GM21786 (cell line): ENCODE results near the gene ANKRD42.
A peak's percentile ranks its signal among the peaks of the same experiment; 100 is the strongest.
"Not testable (repeated sequence)": the region's sequence is repeated elsewhere in the genome, so short reads cannot be mapped to it uniquely, and the experiment has no call there.

Experiments used
- ATAC-seq: cut with Tn5 transposase; IDR thresholded peaks from one replicate; pipeline ENCODE4 v1.9.1; 2021; ENCODE audit not compliant: unreplicated experiment

ANKRD42 gene

DNA sequence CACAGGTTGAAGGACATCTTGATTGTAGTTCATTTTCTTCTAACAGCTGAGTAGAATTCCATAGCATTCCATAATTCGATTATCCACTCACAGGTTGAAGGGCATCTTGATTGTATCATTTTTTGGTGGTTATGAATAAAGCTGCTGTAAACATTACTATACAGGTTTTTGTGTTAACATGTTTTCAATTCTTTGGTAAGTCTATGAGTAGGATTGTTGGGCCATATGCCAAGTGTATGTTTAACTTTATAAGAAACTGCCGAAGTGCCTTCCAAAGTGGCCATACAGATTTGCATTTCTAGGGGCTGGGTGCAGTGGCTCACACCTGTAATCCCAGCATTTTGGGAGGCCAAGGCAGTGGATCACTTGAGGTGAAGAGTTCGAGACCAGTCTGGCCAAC is 44.6 kb downstream of the ANKRD42 start:
- ATAC-seq: no peak

DNA sequence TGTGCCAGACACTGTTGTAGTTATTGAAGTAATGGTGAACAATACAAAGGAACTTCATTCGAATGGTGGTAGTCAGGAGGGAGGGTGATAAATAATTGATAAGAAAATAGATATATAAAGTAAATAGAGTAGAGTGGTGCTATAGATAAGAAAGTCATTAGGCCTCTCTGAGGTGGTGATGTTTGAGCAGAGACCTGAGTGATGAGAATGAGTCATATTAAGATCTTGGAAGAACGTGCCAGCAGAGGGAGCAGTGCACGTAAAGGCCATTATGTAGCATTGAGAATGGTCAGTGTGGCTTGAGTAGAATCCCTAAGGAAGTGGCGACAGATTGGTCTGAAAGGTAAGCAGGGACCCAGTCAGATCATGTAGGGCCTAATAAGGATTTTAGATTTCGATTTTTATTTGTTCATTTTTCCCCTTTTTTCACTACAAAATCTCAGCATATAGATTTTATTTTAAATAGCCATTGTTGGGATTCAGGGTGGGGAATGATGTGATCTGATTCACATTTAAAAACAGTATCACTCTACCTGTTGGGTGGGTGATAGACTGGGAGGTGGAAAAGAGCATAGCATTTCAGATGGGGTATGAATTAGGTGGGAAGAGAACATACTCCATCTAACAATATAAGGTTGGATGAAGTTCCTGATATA is 47.9 kb downstream of the ANKRD42 start:
- ATAC-seq: peak; percentile 82

DNA sequence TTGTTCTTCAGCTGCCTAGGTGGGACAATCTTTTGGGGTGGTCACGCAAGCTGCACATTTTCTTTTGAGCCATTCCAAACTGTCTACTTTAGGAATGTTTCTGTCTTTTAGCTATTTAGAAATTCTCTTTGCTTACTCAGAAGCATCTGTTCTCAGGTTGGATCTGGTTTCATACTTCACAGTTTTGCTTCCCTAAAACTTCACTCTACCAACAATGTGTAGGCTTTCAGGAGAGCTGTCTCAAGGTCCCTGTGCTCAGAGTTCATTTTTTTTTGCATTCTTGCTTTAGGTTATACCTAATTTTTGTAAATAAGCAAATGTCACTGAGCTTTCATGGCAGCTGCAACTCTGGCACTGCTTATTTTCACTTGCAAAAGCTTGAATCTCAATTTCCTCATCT is 55.9 kb downstream of the ANKRD42 start:
- no peak for ATAC-seq

DNA sequence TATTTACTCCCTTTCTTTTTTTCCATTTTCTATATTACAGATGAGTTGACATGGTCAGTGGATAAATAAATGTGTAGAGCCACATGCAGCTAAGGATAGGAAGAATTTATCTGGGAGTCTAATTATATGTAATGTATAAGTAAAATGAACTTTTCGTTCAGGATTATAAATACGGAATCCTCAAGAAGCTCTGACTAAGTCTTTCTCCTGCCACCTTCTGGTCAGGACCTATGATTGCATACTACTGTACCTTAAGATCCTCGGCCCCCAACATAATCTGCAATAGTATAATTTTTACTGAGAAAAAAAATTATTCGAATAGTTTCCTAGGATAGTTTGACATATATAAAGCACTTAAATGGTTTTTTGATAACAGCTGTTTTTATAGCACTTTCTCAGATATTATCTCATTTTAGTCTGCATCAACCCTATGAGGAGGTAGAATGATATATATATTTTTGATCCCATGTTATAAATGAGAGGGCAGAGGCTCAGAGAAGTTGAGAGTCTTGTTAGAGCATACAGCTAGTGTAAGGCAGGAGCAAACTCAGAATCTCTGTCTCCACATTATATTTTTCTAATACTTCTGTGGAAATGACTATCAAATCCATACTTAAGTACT is 56.6 kb downstream of the ANKRD42 start:
- ATAC-seq: peak; percentile 51

DNA sequence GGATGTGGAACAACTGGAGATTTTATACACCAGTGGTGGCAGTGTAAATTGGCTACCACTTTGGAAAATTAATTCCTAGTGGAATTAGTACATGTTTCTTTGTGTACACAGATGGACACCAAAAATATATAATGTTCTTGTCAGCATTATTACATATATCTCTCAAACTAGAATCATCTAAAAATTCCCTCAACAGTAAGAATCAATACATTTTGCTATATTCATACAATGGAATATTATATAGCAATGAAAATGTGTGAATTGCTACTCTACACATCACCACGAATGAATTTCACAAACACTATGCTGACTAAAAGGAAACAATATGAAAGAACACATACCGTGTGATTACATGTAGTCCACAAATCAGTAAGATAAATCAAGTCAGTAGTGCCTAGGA is 58.8 kb downstream of the ANKRD42 start:
- ATAC-seq: no peak

DNA sequence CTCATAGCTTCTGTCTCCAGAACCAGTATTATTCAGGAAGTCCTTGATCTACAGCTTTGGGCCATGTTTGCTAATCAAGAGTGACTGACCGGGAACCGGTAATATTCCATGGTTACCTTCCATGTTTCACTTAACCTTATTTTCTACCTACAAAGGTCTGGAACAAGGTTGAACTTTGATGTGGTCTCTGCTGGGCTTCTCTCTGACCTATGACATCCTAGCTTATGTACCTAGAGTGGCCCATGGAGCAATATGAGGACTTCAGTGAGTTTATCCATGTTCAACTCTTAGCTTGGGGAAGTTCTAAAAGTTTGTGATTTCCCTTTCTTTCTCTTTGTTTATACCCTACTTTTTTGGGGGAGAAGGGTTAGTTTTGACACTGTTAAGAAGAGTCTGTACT is 59.4 kb downstream of the ANKRD42 start:
- ATAC-seq: no peak

DNA sequence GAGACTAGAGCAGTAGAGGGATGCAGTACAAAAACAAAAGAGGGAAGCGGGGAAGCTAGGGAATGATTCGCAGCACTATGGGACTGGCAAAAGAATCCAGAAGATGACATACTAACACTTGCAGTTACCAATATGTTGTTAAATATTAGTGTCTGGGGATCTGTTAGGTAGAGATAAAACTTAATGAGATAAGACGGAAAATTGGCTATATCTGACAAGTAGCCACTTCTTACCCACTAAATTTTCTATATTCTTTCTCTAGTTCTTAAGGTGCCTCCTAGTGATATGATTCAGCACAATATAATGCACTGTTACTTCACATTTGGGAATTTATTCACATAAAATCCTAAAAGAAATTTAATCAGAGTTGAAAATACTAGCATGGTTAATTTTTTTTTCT is 61.9 kb downstream of the ANKRD42 start:
- no peak for ATAC-seq

DNA sequence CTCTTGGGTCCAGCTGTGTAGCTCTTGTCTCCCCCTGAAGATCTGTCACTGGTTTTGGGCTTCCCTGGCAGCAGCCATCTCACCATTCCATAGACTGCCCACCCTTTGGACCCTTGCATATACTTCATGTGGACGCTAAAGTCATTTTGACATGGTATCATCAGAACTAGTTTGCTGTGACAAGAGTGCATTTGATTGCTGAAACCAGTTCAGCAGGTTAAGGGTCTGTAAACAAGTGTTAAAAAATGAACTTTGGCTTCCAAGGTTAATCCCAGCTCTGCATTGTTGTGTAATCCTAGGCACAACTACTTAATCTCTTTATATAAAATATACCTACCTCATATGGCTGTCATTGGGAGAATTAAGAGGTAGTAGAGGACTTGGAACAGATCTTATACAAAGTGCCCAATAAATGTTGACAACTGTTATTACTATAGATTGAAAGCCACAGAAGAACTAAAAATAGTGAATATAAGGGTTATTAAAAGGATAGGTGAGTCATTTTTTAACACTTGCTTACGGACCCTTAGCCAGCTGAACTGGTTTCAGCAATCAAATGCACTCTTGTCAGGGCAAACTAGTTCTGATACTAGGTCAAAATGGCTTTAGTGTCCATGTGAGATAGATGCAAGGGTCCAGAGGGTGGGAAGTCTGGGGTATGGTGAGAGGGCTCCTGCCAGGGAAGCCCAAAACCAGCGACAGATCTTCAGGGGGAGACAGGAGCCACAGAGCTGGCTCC is 63.3 kb downstream of the ANKRD42 start:
- ATAC-seq: no peak

DNA sequence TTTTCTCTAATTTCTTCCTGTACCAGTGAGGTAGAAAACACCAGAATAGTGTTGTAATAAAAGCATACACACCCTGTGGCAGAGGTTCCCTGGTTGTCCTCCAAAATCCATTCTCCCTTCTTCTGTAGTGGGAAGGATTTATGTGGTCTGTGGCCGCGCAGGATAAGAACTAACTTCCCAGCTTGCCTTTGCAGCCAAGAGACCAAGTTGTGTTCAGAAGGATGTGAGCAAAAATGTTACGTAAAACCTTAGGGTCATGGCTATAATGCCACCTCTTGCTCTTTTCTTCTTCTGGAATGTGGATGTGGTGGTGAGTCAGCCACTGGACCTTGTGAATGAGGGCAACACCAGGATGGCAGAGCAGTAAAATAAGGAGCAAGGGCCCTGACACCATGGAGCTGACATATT is 64.3 kb downstream of the ANKRD42 start:
- no peak for ATAC-seq

DNA sequence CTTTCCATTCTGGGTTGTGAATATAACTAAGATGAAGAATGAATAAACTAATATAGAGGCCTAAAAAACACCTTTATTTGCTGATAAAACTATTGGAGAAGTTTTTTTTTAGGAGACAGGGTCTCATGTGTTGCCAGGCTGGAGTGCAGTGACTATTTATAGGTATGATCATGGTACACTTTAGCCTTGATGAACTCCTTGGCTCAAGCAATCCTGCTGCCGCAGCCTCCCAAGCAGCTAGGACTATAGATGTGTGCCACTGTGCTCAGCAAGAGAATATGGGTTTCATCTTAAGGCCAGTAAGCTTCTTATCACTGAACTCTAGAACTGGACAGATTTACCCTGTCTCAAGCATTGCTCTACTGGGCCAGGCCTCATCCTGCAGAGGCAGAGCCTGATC is 66.0 kb downstream of the ANKRD42 start:
- no peak for ATAC-seq

DNA sequence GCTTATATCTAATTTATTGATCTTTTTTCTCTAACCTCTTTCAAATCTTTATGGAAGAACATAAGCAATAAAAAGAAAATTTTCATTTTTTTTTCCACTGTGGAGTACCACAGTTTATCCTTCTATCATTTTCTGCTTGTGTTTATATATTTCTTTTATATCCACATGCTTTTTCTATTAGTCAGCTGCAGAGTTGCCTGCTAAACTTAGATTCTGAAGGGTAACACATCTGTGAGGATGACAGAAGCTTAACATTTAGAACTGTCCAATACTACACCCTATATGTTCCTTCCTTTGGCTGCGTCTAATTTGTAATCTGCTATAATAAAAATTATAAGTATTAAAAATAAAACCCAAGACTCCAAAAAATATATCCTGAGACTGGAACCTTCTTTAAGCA is 71.8 kb downstream of the ANKRD42 start:
- no peak for ATAC-seq

DNA sequence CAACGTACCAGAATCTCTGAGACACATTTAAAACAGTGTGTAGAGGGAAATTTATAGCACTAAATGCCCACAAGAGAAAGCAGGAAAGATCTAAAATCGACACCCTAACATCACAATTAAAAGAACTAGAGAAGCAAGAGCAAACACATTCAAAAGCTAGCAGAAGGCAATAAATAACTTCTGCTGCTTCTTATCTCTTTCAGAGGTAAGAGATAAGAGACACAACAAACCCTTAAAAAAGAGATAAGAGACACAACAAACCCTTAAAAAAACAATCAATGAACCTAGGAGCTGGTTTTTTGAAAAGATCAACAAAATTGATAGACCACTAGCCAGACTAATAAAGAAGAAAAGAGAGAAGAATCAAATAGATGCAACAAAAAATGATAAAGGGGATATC is 75.6 kb downstream of the ANKRD42 start:
- ATAC-seq: not testable (repeated sequence)

DNA sequence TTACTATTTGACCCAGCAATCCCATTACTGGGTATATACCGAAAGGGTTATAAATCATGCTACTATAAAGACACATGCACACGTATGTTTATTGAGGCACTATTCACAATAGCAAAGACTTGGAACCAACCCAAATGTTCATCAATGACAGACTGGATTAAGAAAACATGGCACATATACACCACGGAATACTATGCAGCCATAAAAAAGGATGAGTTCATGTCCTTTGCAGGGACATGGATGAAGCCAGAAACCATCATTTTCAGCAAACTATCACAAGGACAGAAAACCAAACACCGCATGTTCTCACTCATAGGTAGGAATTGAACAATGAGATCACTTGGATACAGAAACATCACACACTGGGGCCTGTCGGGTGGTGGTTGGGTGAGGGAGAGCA is 78.2 kb downstream of the ANKRD42 start:
- not testable (repeated sequence) for ATAC-seq

DNA sequence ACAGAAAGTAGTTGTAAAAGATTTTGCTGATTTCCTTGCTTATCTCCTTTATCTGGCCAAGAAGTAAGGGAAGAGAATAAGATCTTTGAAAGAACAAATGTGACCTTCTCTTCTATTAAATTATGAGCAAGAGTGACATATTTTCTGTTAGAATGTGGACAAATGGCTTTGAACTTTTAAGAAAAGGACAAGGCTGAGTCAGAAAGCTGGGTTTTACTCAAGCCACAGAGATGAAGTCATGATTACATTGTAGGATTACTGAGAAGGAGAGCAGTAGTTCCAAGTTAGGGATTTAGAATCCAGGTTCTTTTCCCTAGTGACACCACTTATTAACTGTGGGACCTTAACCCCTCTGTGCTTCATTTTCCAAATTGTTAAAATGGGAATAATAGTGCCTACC is 79.1 kb downstream of the ANKRD42 start:
- no peak for ATAC-seq

DNA sequence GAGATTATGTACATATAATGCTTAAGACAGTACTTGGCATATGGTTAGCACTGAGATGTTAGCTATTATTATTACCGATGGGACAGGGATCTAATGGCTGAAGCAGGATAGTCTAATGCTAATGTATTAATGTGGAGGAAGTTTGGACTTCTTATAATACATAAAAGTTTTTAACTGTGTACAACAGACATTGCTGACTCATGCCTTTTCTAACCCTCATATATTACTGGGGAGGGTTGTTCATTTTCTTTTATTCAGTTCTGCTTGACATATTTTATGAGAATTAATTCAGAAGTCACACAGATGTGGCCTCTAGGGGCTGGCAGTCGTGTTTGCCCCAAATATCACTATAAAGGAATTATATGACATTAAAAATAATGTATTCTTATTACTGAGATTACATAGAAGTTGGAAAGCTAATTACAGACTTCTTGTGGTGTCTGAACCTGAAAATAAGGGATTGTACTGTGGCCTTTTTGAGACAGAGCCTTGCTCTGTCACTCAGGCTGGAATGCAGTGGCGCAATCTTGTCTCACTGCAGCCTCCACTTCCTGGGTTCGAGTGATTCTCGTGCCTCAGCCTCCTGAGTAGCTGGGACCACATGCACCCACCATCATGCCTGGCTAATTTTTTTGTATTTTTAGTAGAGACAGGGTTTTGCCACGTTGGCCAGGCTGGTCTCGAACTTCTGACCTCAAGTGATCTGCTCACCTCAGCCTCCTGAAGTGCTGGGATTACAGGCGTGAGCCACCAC is 82.6 kb downstream of the ANKRD42 start:
- no peak for ATAC-seq

DNA sequence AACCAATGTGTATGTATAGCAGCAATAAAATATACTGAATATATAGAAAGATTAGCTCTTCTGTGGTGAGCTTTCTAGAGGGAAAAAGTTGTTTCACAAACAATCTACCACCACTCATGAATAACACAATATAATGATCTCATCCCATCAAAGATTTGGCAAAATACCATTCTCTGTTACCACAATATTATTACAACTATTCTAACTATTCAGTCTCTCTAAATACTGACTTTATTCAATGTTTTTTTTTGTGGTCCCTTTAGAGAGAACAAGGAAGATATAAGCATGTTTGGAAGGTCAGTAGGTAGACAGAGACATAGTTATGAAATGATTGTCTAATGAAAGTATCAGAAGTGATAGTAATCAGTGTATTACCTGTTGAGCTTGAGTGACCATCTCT is 84.8 kb downstream of the ANKRD42 start:
- ATAC-seq: no peak

DNA sequence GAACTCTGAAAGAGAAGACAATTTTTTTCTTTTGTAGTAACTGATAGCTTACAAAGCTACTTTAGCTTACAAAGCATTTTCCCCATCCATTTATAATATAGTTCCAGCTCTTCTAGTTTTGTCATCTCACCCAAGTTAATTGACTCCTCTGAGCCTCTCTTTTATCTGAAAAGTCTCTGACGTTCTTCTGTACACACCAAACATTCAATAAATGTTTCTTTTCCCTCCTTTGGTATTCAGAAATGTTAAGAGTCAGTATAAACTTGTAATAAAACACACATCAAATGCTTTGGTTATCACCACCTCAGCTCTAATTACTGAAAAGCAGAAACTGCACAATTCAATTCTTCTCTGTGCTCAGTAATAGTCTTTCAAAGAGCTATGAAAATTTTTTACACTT is 86.7 kb downstream of the ANKRD42 start:
- ATAC-seq: no peak

DNA sequence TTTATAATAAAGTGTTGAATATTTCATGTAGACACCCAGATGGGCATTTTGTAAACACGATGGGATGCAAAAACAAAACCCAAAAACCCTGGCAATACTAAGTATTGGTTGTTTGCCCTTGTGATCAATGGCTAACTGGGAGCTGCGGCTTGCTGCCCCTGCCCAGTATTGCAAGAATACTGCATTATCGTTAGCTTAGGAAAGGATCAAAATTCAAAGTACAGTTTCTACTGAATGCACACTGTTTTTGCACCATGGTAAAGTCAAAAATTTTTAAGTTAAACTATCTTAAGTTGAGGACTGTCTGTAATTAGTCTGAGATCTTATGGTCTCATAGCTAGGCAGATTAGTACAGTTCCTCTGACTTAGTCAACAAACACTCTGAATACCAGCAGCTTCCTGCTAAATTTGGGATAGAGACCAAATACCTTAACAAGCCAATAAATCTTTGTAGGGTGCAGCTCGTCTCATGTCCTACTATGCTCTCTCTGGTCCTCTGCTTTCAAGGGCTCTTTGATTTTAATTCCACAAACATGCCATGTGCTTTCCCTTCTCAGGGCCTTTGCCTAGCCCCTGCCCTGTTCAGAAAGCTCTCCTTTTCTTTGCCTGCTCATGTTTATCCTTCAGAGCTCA is 88.7 kb downstream of the ANKRD42 start:
- no peak for ATAC-seq

DNA sequence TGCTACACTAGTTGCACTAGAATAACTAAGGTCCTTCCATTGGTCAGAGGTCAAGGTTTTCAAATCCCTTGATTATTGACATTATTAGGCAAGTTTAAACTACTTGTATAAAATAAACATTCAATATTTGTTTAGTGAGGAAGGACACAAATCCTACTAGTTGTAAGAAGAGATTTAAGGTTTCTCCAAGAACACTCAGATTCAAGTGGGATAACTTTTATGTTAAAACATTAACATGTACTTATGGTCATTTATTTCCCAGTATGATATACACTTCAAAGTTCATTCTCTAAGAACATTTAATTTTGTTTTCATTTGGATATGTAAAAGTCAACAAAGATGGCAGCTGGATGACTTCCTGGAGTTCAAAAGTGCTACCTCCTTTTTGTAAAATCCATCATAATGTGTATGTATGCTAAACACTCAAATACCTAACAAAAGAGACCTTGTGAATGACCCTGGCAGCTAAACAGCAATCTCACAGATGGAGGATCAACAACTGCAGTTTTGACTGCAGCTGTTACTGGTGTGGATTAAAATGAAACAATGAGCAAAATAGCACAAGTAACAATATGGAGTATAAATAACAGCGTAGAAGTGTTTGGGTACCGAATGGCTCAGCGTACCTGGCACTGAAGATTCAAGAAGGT is 91.1 kb downstream of the ANKRD42 start:
- ATAC-seq: no peak

DNA sequence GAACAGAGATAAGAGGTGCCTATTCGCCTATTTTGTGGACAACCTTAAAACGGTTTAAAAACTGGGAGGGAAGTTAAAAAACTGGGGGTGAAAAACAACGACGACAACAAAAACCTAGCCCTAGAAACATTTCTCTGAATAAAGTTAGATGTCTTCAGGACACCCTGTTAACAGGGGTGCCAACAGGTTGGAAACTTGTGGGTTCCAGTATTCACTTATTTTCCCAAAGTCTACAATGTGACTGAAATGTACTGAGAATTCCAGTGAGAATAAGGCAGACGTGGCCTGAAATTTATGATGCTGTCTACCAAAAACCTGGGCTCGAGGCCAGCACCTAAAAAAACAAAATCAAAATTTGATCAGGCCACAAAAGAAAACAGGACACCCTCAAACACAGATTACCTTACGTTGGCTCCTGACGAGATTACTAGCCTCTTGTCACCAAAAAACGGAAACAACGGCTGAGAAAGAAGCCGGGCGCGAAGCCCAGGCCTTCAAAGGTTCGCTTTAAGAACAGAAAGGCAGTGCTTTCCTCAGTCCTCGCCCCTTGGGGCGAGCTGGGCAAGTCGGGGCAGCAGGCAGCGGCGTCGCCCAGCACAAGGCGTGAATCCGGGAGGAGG is 91.7 kb downstream of the ANKRD42 start:
- ATAC-seq: peak; percentile 37
